Endothelial cell (in vitro differentiated cells): ENCODE measurements around the gene PDIA5. TPM values are rescaled to one million over a fixed set of nuclear protein-coding genes. Genes with fewer than 3 reads are reported as not detected.

Experiments
- DNase-seq: peaks from one replicate; pipeline ENCODE4 v3.0.0; 2021; ENCODE audit warnings: low spot score
- H3K27ac Mint-ChIP-seq: one replicate; pipeline ENCODE4 v1.8.0; 2021; ENCODE audit warnings: mixed read lengths, inconsistent platforms; ENCODE audit not compliant: unreplicated experiment
- H3K27me3 Mint-ChIP-seq: one replicate; pipeline ENCODE4 v1.8.0; 2021; ENCODE audit warnings: mild to moderate bottlenecking, moderate library complexity, mixed read lengths, inconsistent platforms; ENCODE audit not compliant: unreplicated experiment
- H3K36me3 Mint-ChIP-seq: one replicate; pipeline ENCODE4 v1.8.0; 2021; ENCODE audit warnings: mild to moderate bottlenecking, low read depth, mixed read lengths, inconsistent platforms; ENCODE audit not compliant: unreplicated experiment
- H3K4me1 Mint-ChIP-seq: one replicate; pipeline ENCODE4 v1.8.0; 2021; ENCODE audit warnings: mild to moderate bottlenecking, mixed read lengths, inconsistent platforms; ENCODE audit not compliant: unreplicated experiment
- H3K4me3 Mint-ChIP-seq: one replicate; pipeline ENCODE4 v1.8.0; 2021; ENCODE audit warnings: mild to moderate bottlenecking, mixed read lengths, inconsistent platforms; ENCODE audit not compliant: unreplicated experiment
- H3K9me3 Mint-ChIP-seq: one replicate; pipeline ENCODE4 v1.8.0; 2021; ENCODE audit warnings: mixed read lengths, inconsistent platforms; ENCODE audit not compliant: unreplicated experiment
- CTCF ChIP-seq: fragments of 200-600 bp; sonication (generic); IDR thresholded peaks from one replicate; pipeline ENCODE4 v1.5.0; 2021; ENCODE audit warnings: antibody characterized with exemption; ENCODE audit not compliant: unreplicated experiment
- total RNA-seq: library from RNA; stranded (reverse); fragmentation: NEBNext Ultra II Directional; extraction: Animal tissue kit (Norgen Biotek cat#: 25700); gene quantifications from one replicate; pipeline ENCODE4 v1.2.1, GENCODE V29; 2021; ENCODE audit not compliant: unreplicated experiment

PDIA5 gene
- total RNA-seq, 1 donor from 2014 or later = 32.8 TPM

DNA sequence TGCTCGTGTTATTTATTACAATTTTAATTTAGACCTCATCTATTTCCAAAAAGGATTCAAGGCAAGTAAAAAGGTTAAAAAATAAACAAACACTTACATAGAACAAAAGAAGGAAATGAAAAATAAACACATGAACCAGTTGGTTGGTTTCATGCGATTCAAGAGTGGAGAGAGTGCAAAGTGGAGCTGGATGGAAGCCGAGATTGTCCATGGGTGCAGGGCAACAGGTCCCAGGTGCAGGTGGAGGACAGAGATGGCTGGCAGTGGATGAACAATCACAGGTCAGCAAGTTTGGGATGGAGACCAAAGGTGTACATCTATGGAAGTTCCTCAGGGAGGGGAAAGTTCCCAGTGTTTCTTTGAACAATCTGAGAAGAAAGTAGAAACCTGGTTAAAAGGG is 27.6 kb upstream of the PDIA5 start:
- Mint-ChIP-seq H3K27me3 (peaks cover 3% of the 10 kb centered on the region), H3K27ac (no peak overlapping the region), H3K4me3 (no peak overlapping the region), H3K4me1 (peaks cover 9% of the 10 kb centered on the region), H3K9me3 (no peaks in the 10 kb centered on the region), H3K36me3 (no peaks in the 10 kb centered on the region)
- no peak for TF ChIP-seq CTCF
- no peak for DNase-seq

- peaks cover 9% of the 10 kb centered on the region for H3K4me1 Mint-ChIP-seq
- no peak overlapping the region for H3K27ac Mint-ChIP-seq
- no peak overlapping the region for H3K4me3 Mint-ChIP-seq
- DNase-seq = no peak
- no peaks in the 10 kb centered on the region for H3K9me3 Mint-ChIP-seq
- no peaks in the 10 kb centered on the region for H3K27me3 Mint-ChIP-seq
- TF ChIP-seq CTCF = no peak
- H3K36me3 Mint-ChIP-seq = no peaks in the 10 kb centered on the region
Measured at GRCh38 chr3:123042413-123042812, 24.4 kb upstream of the PDIA5 start.

GRCh38 chr3:123044981-123045763 is 21.7 kb upstream of the PDIA5 start:
- no peak overlapping the region for H3K27ac Mint-ChIP-seq
- no peaks in the 10 kb centered on the region for H3K36me3 Mint-ChIP-seq
- no peaks in the 10 kb centered on the region for H3K27me3 Mint-ChIP-seq
- no peak for TF ChIP-seq CTCF
- no peaks in the 10 kb centered on the region for H3K9me3 Mint-ChIP-seq
- DNase-seq = no peak
- H3K4me3 Mint-ChIP-seq = no peak overlapping the region
- H3K4me1 Mint-ChIP-seq = peaks cover 11% of the 10 kb centered on the region

DNA sequence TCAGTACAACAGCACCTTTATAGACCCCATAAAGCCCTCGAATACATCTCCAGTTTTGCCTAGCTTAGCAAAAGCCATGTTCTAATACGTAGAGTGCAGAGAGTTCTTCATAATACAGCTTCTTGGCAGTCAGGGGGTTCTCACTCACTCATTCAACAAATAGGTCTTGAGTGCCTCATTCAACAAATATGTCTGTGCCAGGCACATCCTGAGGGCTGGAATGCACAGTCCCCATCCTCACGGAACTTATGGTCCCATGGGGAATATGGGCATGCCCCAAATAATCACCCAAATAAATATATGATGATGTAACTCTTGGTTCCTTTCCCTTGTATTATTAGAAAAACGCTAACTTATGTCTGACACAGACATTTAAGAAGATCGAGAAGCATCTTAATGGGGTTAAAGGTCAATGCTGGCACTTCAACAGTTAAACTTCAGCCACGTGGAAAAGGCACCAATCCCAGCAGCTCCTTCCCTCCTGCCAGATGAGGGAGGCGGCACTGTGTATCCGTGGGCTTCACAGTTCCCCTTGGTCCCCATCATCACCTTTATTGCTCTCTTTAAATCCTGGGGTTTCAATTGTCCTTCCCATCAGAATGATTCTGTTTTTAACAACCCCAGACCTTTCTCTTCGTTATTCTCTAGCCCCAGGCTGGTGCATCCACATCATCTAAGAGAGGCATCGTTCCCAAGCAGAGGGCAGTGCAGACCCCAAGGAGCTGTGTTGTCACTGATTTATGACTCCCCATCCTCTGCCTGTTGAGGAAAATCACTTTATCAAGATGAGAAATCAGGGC is 20.4 kb upstream of the PDIA5 start:
- no peak for DNase-seq
- no peaks in the 10 kb centered on the region for H3K36me3 Mint-ChIP-seq
- H3K27ac Mint-ChIP-seq = no peak overlapping the region
- peaks cover 11% of the 10 kb centered on the region for H3K4me1 Mint-ChIP-seq
- H3K4me3 Mint-ChIP-seq = no peak overlapping the region
- H3K9me3 Mint-ChIP-seq = no peaks in the 10 kb centered on the region
- H3K27me3 Mint-ChIP-seq = no peaks in the 10 kb centered on the region
- no peak for TF ChIP-seq CTCF

GRCh38 chr3:123047062-123047319 is 19.8 kb upstream of the PDIA5 start:
- no peak overlapping the region for H3K4me3 Mint-ChIP-seq
- no peaks in the 10 kb centered on the region for H3K9me3 Mint-ChIP-seq
- H3K27ac Mint-ChIP-seq = no peak overlapping the region
- H3K36me3 Mint-ChIP-seq = no peaks in the 10 kb centered on the region
- no peak for DNase-seq
- TF ChIP-seq CTCF = no peak
- H3K4me1 Mint-ChIP-seq = peaks cover 11% of the 10 kb centered on the region
- no peaks in the 10 kb centered on the region for H3K27me3 Mint-ChIP-seq
